Ureter (tissue), 1 donor: ENCODE data around the gene LCN15. TPM values are rescaled to one million over a fixed set of nuclear protein-coding genes. Genes with fewer than 3 reads are reported as not detected.
"Not testable (repeated sequence)": the region's sequence is repeated elsewhere in the genome, so short reads cannot be mapped to it uniquely, and the experiment has no call there.

ENCODE experiments used
- DNase-seq: peaks from one replicate; pipeline ENCODE4 v3.0.0-alpha.2; 2020; ENCODE audit warnings: low spot score
- total RNA-seq: library from RNA; stranded (reverse); gene quantifications from one replicate; pipeline ENCODE4 v1.2.4, GENCODE V29; 2023
- donor health status: DM: yes; HTN: yes; CAD: no.

The LCN15 gene
- total RNA-seq, 1 donor from 2014 or later, result not detected

DNA sequence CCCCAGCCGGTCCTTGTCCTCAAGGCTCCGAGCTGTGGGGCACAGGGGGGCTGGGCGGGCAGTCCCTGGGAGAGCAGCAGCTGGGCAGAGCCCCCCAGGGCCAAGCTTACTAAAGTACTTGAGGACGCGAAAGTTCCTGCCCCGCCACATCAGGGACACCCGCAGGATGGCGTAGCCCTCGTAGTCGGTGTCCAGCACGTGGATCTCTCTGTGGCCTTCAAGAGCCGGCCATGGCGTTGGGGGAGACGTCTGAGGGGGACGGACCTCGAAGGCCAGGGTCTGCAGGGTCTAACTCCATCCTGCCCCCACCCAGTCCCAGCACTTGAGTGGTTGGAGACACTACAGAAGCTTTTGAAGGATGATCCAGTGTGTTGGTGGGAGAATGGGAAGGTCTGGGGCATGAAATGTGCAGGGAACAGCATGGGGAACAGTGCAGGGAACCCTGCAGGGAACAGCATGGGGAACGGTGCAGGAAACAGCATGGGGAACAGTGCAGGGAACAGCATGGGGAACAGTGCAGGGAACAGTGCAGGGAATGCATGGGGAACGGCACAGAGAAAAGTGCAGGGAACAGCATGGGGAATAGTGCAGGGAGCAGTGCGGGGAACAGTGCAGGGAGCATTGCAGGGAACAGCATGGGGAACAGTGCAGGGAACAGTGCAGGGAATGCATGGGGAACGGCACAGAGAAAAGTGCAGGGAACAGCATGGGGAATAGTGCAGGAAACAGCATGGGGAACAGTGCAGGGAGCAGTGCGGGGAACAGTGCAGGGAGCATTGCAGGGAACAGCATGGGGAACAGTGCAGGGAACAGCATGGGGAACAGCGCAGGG, 8.8 kb downstream of the LCN15 start:
- not testable (repeated sequence) for DNase-seq

DNA sequence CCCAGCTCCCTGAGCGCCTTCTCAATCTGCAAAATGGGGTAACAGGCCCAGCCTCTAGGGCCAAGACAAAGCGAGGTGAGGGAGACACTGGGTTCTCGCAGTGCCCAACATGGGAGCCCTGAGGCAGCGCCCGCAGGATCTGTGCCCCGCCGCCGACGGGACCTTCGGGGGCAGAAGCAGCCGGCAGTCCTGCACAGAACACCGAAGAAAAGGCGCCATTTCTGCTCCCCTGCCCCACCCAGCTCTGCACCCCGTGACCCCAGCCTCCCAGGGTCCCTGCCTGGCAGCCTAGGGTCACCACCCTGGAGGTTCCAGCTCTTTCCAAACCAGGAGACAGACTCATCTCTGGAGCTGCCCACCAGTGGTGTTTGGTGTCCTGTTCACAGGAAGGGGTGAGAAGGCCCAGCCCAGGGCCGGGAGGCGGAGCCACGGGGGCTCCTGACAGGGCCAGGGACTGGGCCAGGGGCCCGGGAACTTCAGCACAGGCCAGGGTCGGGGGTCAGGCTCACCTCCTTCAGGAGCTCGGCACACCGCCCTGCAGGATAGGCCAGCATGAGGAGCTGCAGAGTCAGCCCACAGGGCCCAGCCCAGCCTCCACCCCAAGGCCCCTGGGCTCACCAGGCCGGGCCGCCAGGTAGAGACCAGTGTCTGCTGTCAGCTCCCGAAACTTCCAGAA, 9.6 kb downstream of the LCN15 start:
- no peak for DNase-seq

DNA sequence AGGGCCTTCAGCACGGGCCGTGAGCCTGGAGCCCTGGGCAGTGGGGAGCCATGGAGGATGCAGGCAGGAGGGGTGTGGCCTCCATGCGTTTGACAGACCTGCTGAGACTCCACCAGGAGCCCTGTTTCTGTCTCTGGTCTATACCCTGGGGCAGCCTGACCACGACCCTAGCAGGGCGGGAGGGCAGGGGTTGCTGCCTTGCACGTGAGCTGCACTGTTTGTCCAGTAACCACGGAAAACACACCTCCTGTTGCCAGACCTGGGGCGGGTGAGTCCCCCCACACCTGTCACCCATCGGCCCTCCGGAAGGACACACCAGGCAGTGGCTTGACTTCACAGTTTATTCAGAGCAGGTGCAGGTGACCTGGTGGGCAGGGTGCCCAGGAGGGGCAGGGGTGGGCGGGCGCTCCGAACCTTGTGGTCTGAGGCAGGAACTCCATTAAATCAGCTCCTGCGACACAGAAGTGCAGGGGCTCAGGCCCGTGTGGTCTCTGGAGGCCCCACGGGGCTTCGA, 10.2 kb downstream of the LCN15 start:
- no peak for DNase-seq

DNA sequence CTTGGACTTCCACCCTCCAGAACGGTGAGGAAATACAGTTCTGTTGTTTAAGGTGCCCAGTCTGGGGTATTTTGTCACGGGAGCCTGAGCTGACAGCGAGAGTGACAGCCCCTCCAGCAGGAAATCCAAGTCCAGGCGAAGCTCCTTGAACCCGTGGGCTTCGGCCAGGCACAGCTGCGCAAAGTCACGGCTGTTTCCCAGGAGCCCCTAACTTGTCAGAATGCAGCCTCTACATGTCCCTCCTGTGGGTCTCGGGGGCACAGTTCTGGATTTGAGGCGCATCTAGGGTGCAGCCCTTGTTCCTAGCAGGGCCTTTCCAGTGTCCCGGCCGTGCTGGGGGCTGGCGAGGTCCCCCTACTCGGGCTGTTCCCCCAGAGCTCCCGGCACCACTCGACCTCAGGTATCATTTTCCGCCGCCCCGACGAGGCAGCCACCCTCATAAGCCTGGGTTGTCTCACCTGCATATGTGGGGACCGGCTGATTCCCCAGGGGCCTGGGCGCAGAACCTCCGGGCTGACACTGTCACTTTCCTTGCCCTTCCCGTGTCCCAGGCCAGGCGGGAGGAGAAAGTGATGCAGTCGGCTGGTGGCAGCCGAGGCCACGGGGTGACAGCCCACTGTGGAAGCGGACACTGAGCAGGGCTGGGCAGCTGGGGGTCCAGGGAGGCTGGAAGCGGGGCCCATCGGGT, 10.8 kb downstream of the LCN15 start:
- DNase-seq, result no peak

DNA sequence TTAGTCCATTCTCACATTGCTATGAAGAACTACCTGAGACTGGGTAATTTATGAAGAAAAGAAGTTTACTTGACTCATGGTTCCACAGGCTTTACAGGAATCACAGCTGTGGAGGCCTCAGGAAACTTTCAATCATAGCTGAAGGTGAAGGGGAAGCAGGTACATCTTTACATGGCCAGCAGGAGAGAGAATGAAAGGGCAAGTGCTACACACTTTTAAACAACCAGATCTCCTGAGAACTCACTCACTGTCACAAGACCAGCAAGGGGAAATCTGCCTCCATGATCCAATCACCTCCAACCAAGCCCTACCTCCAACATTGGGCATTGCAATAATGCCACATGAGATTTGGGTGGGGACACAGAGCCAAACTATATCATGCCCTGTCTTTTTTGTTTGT, 12.5 kb downstream of the LCN15 start:
- DNase-seq, result no peak

DNA sequence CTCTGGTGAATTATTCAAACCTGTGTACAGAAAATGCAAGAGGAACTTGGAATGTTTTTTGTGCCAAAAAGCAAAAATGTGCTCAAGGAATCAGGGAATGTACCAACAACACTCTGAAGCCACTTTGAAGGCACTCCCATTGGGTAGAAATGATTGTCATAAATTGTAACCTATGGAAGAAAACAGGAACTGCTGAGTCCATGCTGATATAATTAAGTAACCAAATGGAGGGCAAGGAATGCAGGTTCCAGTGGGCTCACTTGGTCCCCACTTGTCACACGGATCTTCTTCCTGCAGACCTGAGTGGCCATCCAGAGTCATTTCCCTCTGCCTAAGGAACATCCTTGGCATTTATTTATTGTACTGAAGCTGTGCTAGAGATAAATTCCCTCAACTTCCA, 13.1 kb downstream of the LCN15 start:
- DNase-seq, result no peak

DNA sequence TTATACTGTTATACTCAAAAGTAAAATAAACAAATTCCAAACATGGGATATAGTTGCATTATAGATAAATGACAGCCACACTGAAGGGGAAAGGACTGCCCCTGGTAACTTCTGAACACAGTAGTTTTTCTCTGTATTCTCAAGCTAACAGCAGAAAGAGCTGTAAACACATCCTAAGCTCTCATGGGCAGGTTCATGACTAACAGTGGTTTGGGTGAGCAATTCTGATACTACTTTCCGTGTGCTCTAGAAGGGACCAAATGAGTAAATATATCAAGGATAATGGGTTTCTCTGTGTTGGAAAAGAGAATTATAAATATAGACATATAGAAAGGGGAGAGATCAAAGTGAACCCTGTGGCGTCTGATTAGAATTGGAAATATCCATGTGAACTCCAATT, 13.8 kb downstream of the LCN15 start:
- DNase-seq, result no peak

DNA sequence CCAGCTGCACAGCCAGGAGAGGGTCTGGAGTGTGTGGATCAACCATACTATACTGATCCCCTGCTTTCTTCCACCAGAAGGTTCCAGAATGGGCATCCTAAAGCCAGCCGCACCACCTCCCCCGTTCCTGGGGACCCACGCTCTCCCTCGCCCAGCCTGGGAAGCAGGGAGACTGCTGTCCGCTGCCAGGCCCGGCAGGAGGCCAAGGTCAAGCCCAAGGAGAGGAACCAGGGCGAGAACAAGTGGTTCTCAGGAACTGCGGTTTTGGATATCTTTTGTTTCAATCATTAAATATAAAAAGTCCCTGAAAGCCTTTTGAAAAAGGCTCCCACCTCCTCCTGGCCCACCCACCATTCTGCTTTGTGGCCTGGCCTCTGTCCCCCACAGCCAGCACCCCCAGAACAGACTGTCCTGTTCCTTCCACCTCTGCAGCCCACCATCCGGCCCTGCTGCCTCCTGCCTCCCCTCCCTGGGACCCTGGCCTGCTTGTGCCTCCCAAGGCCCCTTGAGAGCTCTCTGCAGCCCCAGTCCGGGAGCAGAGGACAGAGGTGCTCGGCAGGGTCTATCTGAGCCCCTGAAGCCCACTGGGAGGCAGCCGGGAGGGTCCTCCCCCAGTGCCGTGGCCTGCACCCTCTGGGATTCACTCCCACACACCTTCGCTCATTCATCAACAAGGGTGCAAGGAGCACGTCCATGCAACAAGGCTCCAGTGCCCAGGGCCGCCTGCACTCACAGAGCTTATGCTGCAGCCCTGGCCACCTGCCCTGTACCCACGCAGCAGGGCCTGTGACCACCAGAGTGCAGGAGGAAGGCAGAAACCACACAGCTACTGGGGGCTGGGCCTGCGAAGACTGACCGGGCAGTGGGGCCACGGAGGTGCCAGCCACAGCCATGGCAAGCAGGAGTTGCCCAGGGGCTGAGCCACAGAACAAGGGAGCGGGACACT, 15.4 kb downstream of the LCN15 start:
- DNase-seq, result no peak

DNA sequence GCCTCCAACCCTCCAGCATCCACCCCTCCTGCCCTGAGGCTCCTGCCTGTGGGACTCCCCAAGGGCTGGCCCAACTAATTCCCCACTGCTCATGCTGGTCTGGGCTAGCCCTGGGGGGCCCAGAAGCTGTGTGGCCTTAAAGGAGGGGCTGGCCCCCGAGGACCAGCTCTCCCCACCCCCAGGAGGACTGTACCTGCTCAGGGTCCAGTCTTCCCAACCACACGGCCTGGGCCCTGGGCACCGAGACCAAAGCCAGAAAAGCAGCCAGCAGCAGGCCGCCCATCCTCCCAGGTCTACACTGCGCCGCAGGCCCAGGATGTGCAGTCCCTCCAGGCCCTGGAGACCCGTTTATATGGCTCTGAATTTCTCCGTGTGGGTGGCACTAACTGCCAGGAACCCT, 16.1 kb downstream of the LCN15 start, which contains the start of gene LCN6:
Gene LCN6, minus strand, starts transcription at position 325 of the 400 bp plus-strand sequence. Its CDS starts 42 bp downstream, at position 283.
- DNase-seq, result no peak

DNA sequence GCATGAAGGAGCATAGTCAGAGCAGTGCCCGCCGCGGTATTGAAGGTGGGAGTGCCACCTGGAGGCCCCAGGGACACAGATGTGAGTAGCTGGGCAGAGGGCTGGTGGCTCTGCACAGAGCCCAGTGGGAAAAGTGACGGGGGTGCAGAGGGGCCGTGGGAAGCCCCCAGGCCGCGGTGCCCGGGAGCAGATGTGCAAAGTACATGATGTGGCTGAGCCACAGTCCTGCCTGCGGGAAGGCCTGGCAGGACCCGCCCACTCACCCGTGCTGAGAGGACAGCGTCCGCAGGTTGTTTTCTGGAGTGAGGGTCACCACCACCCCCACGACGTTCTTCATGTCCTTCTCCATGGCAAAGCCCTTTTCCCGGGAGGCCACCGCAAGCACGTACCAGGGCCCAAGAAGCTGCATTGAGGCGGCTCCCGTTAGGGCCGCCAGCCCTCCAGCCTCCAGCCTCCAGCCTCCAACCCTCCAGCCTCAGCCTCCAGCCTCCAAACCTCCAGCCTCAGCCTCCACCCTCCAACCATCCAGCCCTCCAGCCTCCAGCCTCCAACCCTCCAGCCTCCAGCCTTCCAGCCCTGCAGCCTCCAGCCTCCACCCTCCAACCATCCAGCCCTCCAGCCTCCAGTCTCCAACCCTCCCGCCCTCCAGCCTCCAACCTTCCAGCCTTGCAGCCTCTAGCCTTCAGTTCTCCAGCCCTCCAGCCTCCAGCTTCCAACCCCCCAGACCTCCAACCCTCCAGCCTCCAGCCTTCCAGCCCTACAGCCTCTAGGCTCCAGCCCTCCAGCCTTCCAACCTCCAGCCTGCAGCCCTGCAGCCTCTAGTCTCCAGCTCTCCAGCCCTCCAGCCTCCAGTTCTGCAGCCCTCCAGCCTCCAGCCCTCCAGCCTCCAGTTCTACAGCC, 16.9 kb downstream of the LCN15 start:
- no peak for DNase-seq

DNA sequence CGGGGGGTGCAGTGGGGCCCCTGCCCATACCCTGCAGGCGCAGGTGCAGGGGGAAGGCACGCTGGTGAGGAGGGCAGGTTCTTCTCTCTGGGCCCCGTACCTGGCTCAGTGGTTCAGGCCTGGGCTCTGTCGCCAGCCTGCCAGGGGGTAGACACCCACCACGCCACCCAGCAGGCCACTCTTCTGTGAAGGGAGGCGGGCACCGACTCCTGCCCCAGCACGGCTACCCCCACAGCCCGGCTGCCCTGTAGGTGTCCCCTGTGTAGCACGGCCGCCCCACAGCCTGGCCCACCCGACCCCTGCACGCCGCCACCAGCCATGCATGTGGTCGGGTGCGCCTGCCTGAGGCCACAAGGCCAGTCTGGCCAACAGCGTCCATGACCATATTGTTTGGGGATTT, 17.7 kb downstream of the LCN15 start:
- no peak for DNase-seq

DNA sequence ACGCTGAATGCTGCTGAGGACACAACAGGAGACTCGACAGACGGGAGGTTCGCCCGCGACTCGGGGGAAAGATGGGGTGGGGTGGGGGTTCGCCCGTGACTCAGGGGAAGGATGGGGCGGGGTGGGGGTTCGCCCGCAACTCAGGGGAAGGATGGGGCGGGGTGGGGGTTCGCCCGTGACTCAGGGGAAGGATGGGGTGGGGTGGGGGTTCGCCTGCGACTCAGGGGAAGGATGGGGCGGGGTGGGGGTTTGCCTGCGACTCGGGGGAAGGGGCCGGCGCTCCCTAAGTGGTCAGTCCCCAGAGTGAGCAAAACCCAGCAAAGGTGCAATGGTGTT, 18.2 kb downstream of the LCN15 start:
- DNase-seq, result no peak

DNA sequence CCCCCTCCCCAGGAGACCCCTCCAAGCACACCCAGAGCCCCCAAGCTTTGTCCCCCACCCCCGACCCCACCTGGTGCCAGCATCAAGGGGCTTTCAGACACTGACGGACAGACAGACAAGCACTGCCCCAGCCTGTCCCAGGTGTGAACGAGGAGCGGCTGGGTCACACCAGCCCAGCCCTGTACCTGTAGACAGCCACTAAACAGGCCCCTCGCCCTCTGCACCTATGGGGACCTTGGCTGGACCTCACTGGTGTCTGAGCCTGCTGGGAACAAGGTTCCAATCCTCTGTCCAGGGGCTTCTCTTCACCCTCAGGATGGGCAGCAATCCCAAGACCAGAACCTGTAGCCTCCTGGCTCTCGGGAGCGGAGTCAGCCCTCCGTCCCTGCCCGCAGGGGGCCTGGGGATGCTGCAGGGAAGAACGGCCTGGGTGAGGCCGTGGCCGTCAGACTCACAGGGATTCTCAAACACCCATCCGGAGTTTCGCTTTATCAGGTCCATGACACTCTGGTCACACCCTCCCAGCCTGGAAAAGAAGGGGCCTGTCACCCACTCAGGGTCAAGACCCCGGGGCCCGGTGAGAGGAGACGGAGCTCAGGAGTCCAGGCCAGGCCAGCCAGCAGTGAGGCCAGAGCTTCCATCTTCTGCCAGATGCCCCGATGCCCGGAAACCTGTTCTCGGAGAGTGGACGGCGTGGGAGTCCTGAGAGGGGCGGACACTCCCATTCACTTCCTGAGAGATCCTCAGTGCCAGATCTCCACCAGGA, 18.7 kb downstream of the LCN15 start:
- no peak for DNase-seq

DNA sequence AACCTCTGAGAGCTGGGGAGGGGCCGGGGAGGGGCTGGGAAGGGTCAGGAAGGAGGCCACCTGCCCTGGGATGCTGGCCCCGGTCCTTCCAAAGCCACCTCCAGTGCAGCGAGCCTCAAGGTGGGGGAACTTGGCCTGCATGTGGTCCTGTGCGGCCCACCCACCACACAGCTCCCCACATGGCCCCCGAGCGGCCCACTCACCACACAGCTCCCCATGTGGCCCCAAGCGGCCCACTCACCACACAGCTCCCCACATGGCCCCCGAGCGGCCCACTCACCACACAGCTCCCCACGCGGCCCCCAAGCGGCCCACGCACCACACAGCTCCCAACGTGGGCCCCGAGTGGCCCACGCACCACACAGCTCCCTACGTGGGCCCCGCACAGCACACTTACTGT, 19.5 kb downstream of the LCN15 start:
- no peak for DNase-seq

DNA sequence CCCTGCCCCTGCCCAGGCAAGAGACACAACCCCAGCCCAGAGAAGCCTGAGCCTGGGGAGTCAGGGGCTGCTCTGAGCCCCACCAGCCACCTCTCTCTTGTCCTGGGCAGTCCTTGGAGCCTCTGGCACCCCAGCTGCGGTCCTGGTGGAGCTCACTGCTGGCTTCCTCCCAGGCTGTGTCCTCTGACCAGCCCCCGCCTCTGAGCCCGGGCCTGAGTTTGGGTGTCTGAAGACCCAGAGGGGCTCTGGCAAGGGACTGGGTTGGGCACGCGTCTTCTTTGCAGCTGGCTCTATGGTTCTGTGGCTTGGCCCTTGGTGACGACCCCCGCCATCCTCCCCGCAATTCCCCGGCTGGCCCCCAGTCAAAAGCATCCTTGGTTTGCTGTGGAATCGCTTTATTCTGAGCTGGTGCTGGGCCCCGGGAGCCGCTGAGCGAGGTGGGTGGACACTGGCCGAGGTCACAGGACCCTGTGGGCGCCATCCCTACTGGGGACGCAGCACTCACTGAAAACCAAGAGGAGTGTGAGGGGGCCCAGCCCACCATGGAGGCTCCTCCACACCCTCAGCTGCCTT, 20.6 kb downstream of the LCN15 start:
- DNase-seq, result no peak

DNA sequence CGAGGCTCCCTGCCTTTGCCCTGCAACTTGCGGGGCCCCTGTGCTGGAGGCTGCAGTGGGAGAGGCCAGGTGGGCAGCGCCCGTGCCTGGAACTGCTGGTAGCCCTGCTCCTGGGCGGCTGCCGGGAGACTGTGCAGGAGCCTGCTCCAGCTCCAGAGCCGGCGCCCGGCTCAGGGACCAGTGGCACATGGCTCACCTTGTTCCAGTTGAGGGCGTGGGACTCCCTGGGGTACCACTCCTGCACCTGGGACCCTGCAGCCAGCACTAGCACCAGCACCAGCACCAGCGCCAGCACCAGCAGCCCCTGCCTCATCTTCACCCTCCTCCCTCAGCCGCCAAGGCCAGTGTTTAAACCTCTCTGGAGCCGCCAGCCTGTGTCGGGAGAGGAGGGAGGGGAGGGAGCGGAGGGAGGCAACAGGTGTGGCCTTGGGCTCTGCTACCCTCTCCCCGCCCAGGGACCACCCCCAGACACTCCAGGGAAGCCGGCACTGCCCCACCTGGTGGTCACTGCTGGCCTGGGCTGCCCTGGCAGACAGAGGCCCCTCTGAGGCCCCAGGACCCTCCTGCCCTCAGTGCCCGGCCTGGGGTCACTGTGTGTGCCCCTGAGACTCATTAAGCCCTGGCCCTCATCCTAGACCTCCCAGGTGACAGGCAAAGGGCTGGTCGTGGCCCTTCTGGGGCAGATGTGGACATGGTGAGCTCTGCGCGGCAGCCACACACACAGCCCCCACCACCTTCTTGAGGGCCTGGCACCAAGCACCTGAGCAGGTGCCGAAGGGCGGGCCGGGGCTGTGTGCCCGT, 21.5 kb downstream of the LCN15 start, which contains the start of gene LCN10:
Gene LCN10, minus strand, starts transcription at position 350 of the 801 bp plus-strand sequence. Its CDS starts 37 bp downstream, at position 313.
- no peak for DNase-seq

DNA sequence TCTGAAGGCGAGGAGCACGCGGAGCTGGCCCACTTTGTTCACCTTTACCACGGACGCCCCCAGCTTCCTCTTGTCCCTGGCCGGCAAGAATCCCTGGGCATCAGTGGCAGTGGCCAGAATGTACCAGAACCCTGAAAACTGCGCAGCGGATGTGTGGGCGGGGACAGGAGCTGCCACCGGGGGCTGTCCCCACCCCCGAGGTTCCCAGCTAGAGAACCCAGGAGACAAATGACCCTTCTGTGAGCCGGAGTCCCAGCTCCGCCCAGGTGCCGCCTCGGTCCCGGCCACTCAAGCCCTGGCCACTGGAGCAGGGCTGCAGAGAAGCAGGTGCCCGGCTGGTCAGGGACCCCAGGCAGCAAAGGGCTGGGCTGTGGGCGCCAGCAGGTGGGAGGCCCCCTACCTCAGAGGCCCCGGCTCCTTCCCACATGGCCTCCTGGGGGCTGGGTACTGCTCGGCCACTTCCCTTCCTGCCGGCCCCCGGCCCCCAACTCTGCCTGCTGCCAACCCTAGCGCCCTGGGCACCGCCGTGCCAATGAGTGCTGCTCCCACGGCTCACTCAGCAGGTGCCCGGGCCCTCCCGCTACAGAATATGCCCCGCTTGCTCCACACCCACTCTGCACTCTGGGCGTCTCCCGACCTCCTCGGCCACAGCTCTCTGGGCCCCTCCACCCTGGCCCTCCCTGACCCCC, 22.3 kb downstream of the LCN15 start:
- DNase-seq, result no peak
